NCI-H345 treated with DMSO at 0.1 percent for 48 hours (cell line): Measurements from ENCODE around the gene MGAM2.

Experiments used
- DNase-seq: peaks from one replicate; lab custom pipeline; 2025; ENCODE audit not compliant: unreplicated experiment; lab: John Stamatoyannopoulos, UW

The MGAM2 gene

GRCh38 chr7:142263598-142264380 lies 152.3 kb downstream of the MGAM2 start:
- no peak for DNase-seq
